CD4-positive, CD25-positive, alpha-beta regulatory T cell (primary cell): ENCODE results near the gene APOO. TPM values are rescaled to one million over a fixed set of nuclear protein-coding genes. Genes with fewer than 3 reads are reported as not detected.

Experiments used
- ATAC-seq, 2 donors: fragments of 150-1000 bp; cut with Tn5 transposase; one replicate each; pipeline ENCODE4 v1.10.0; 2021; ENCODE audit warnings: low read depth in 2 of 2, moderate number of reproducible peaks in 2 of 2, moderate library complexity in 1 of 2
- DNase-seq, 3 donors: peaks; one replicate each; pipeline versions ENCODE4 v3.0.0 to v3.0.0-alpha.2; 2012 to 2022; ENCODE audit warnings: mixed read lengths in 1 of 3
- H3K27ac ChIP-seq: one replicate; pipeline ENCODE4 v1.7.0; 2013; ENCODE audit warnings: mild to moderate bottlenecking, low read length; ENCODE audit not compliant: insufficient read depth, poor library complexity, severe bottlenecking
- H3K27me3 ChIP-seq: one replicate; pipeline ENCODE4 v1.7.0; 2013; ENCODE audit warnings: low read length; ENCODE audit not compliant: control insufficient read depth, insufficient read depth
- H3K36me3 ChIP-seq: one replicate; pipeline ENCODE4 v1.7.0; 2013; ENCODE audit warnings: mild to moderate bottlenecking, low read length, moderate library complexity; ENCODE audit not compliant: control insufficient read depth, insufficient read depth
- H3K4me1 ChIP-seq: 2 replicates; pipeline ENCODE4 v1.7.0; 2013; ENCODE audit warnings: mild to moderate bottlenecking, low read length; ENCODE audit not compliant: insufficient read depth, control insufficient read depth, poor library complexity, severe bottlenecking
- H3K4me3 ChIP-seq: one replicate; pipeline ENCODE4 v1.7.0; 2013; ENCODE audit warnings: low read depth, mild to moderate bottlenecking, low read length, moderate library complexity
- H3K9me3 ChIP-seq, 2 experiments: 1 replicate in 1 of 2; 2 replicates in 1 of 2; pipeline ENCODE4 v1.7.0; 2013; ENCODE audit warnings: low read length in 2 of 2, mild to moderate bottlenecking in 1 of 2, moderate library complexity in 1 of 2; ENCODE audit not compliant: control insufficient read depth in 2 of 2
- H3K27ac Mint-ChIP-seq, 3 donors: one replicate each; pipeline ENCODE4 v1.8.0; 2020 to 2022; ENCODE audit warnings: mild to moderate bottlenecking in 3 of 3, mixed read lengths in 3 of 3, moderate library complexity in 2 of 3
- H3K27me3 Mint-ChIP-seq: one replicate; pipeline ENCODE4 v1.8.0; 2022; ENCODE audit warnings: mild to moderate bottlenecking, mixed read lengths
- H3K36me3 Mint-ChIP-seq: one replicate; pipeline ENCODE4 v1.8.0; 2020; ENCODE audit warnings: mixed read lengths
- H3K4me1 Mint-ChIP-seq, 4 donors: one replicate each; pipeline ENCODE4 v1.8.0; 2020 to 2022; ENCODE audit warnings: mixed read lengths in 4 of 4, mild to moderate bottlenecking in 1 of 4
- H3K4me3 Mint-ChIP-seq, 4 donors: one replicate each; pipeline ENCODE4 v1.8.0; 2020 to 2022; ENCODE audit warnings: mild to moderate bottlenecking in 4 of 4, mixed read lengths in 4 of 4, moderate library complexity in 3 of 4
- H3K9me3 Mint-ChIP-seq, 7 donors: one replicate each; pipeline ENCODE4 v1.8.0; 2020 to 2022; ENCODE audit warnings: mixed read lengths in 7 of 7, mild to moderate bottlenecking in 3 of 7, moderate library complexity in 2 of 7
- polyA plus RNA-seq, 4 donors: library from polyadenylated mRNA; unstranded; fragments of 300-500 nt; fragmentation: Illumina TruSeq; gene quantifications; one replicate each; pipeline ENCODE4 v1.2.3, GENCODE V29; 2021
- total RNA-seq: library from RNA; stranded (reverse); gene quantifications from one replicate; pipeline ENCODE4 v1.2.3, GENCODE V29; 2022

The APOO gene
- total and polyA plus RNA-seq, 5 donors from 2014 or later, result 13.5 to 20.9 (median 14.4) TPM

DNA sequence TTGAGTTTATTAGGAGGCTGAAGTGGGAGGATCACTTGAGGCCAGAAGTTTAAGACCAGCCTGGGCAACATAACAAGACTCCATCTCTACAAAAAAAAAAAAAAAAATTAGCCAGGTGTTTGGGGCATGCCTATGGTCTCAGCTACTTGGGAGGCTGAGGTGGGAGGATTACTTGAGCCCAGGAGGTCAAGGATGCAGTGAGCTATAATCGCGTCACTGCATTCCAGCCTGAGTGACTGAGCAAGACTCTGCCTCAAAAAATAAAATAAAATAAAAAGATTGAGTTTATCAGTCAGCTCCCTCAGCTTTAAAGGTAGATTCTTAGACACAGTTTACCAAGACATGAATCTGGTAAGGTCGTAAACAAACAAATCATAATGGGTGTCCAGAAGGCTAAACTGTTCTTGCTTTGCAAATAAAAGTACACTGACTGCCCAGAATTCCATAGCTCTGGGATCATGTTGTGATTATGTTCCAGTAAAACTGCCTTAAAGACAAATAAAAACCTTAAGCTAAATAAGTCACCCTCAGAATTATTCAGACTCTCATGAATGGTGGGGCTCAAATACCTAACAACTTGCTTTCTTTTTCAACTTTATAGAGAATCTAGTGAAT is 18.7 kb downstream of the APOO start:
- H3K27me3 Mint-ChIP-seq, result no peaks in the 10 kb centered on the region
- H3K9me3 Mint-ChIP-seq, result no peaks in the 10 kb centered on the region
- H3K4me3 Mint-ChIP-seq, result no peak overlapping the region
- Histone ChIP-seq H3K4me3 (no peak overlapping the region), H3K27ac (no peak overlapping the region), H3K36me3 (no peaks in the 10 kb centered on the region), H3K9me3 (no peaks in the 10 kb centered on the region), H3K4me1 (no peaks in the 10 kb centered on the region), H3K27me3 (no peaks in the 10 kb centered on the region)
- ATAC-seq, result no peak
- no peak for DNase-seq
- H3K27ac Mint-ChIP-seq, result no peak overlapping the region
- H3K4me1 Mint-ChIP-seq, result peaks cover 0 to under 1% (median 0%) of the 10 kb centered on the region in 4 donors
- no peaks in the 10 kb centered on the region for H3K36me3 Mint-ChIP-seq

GRCh38 chrX:23887918-23888317 is 19.8 kb downstream of the APOO start:
- ATAC-seq, result no peak
- Mint-ChIP-seq H3K27me3 (no peaks in the 10 kb centered on the region), H3K9me3 (no peaks in the 10 kb centered on the region), H3K4me1 (peaks cover 0 to 6% (median 1%) of the 10 kb centered on the region in 4 donors), H3K4me3 (no peak overlapping the region), H3K36me3 (no peaks in the 10 kb centered on the region), H3K27ac (no peak overlapping the region)
- Histone ChIP-seq H3K4me3 (no peak overlapping the region), H3K27ac (no peak overlapping the region), H3K9me3 (no peaks in the 10 kb centered on the region), H3K36me3 (no peaks in the 10 kb centered on the region), H3K27me3 (no peaks in the 10 kb centered on the region), H3K4me1 (no peaks in the 10 kb centered on the region)
- no peak for DNase-seq

DNA sequence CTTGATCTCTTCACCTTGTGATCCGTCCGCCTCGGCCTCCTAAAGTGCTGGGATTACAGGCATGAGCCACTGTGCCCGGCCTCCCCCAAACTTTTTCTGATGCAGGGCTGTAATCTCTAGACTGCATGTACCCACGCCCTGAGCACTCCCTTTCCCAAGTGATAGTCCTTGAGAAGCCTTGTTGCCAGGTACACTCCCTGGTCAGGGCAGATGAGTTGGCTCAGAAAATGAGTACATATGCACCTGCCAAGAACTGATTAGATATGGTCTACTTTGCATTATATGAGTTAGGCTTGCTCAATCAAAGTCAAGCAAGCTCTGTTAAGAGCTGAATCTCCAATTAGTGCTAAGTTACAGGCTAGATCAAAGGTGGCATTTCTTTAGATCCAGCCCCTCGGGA is 20.3 kb downstream of the APOO start:
- H3K27ac ChIP-seq, result no peak overlapping the region
- Mint-ChIP-seq H3K4me3 (no peak overlapping the region), H3K27me3 (no peaks in the 10 kb centered on the region), H3K9me3 (no peaks in the 10 kb centered on the region), H3K4me1 (peaks cover 0 to 6% (median 1%) of the 10 kb centered on the region in 4 donors), H3K36me3 (no peaks in the 10 kb centered on the region), H3K27ac (no peak overlapping the region)
- H3K4me3 ChIP-seq, result no peak overlapping the region
- H3K9me3 ChIP-seq, result no peaks in the 10 kb centered on the region
- no peaks in the 10 kb centered on the region for H3K36me3 ChIP-seq
- no peaks in the 10 kb centered on the region for H3K27me3 ChIP-seq
- no peaks in the 10 kb centered on the region for H3K4me1 ChIP-seq
- DNase-seq, result no peak
- no peak for ATAC-seq

DNA sequence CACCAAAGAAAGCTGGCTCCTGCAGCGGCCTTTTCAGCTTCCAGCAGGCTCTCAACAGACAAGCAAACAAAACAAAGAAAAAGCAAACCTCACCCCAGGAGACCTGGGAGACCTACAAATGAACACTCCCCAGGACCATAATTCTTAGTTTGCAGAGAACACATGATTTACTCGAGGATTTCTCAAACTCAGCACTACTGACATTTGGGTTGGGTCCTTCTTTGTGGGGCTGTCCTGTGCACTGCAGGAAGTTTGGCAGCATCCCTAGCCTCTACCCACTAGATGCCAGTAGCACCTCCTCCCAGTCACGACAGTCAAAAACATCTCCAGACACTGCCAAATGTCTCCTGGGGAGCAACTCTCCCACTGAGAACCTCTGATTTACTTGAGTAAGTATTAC is 21.9 kb downstream of the APOO start:
- Mint-ChIP-seq H3K4me1 (peaks cover 0 to 6% (median 1%) of the 10 kb centered on the region in 4 donors), H3K27ac (no peak overlapping the region), H3K4me3 (no peak overlapping the region), H3K9me3 (no peaks in the 10 kb centered on the region), H3K27me3 (no peaks in the 10 kb centered on the region), H3K36me3 (no peaks in the 10 kb centered on the region)
- H3K4me1 ChIP-seq, result no peaks in the 10 kb centered on the region
- H3K27me3 ChIP-seq, result no peaks in the 10 kb centered on the region
- no peaks in the 10 kb centered on the region for H3K9me3 ChIP-seq
- no peak for ATAC-seq
- no peak overlapping the region for H3K4me3 ChIP-seq
- no peak for DNase-seq
- no peak overlapping the region for H3K27ac ChIP-seq
- no peaks in the 10 kb centered on the region for H3K36me3 ChIP-seq

DNA sequence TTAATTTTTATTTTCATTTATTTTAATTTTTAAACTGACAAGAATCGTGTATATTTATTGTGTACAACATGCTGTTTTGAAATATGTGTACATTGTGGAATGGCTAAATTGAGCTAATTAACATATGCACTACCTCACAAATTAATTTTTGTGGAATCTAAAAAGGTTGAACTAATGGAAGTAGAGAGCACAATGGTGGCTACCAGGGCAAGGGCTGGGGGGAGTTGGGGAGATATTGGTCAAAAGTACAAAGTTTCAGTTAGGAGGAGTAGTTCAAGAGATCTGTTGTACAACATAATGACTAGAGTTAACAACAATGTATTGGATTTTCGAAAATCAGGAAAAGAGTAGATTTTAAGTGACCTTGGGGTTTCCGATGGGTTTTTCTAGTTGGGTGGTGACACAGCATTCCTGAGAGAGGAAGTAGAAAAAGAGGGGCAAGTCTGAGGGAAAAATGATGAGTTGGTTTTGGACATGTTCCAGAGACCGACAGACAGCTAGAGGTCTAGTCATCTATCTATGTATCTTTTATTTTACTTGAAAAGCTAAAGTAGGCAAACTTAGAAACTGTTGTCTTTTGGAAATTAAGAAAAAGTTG is 23.2 kb downstream of the APOO start:
- no peak overlapping the region for H3K27ac Mint-ChIP-seq
- Histone ChIP-seq H3K27me3 (no peaks in the 10 kb centered on the region), H3K27ac (no peak overlapping the region), H3K4me3 (no peak overlapping the region), H3K4me1 (no peaks in the 10 kb centered on the region), H3K9me3 (no peaks in the 10 kb centered on the region), H3K36me3 (no peaks in the 10 kb centered on the region)
- H3K4me3 Mint-ChIP-seq, result no peak overlapping the region
- DNase-seq, result no peak
- H3K27me3 Mint-ChIP-seq, result no peaks in the 10 kb centered on the region
- no peaks in the 10 kb centered on the region for H3K36me3 Mint-ChIP-seq
- no peaks in the 10 kb centered on the region for H3K9me3 Mint-ChIP-seq
- no peak for ATAC-seq
- peaks cover 0 to 6% (median 1%) of the 10 kb centered on the region in 4 donors for H3K4me1 Mint-ChIP-seq

DNA sequence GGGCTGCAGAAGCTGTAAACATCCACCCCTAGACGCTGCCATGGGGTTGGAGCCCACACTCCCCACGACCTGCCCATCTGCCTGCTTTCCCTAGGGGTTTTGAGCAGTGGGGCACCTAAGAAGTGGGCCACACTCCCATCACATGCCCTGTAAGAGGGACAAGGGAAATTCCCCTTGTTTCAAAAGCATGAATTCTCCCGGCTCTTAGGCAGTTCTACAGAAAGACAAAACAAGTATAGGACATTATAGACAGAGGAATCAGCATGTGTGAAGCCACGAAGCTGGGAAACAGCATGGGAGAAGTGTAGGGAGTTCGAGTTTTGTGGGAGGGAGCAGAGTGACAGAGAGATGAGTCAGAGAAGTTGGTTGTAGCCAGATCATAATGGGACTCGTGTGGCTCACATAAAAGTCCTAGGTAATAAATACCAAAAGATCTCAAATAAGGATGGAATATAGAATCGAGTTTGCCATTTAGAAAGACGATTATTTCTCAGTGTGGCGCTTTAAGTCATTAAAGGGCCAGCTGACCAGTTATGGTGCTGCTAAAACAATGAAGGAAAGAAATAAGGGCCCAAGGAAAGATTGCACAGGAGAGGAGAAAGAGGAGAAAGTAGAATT is 23.9 kb downstream of the APOO start:
- Histone ChIP-seq H3K36me3 (no peaks in the 10 kb centered on the region), H3K4me1 (no peaks in the 10 kb centered on the region), H3K4me3 (no peak overlapping the region), H3K27ac (no peak overlapping the region), H3K27me3 (no peaks in the 10 kb centered on the region), H3K9me3 (no peaks in the 10 kb centered on the region)
- no peaks in the 10 kb centered on the region for H3K36me3 Mint-ChIP-seq
- H3K27me3 Mint-ChIP-seq, result no peaks in the 10 kb centered on the region
- DNase-seq, result no peak
- H3K4me1 Mint-ChIP-seq, result peaks cover 0 to 6% (median 1%) of the 10 kb centered on the region in 4 donors
- no peak for ATAC-seq
- H3K4me3 Mint-ChIP-seq, result no peak overlapping the region
- H3K9me3 Mint-ChIP-seq, result no peaks in the 10 kb centered on the region
- peak overlapping the region in 1 of 3 donors; percentile 31 for H3K27ac Mint-ChIP-seq

GRCh38 chrX:23879380-23880090 is 28.2 kb downstream of the APOO start:
- no peaks in the 10 kb centered on the region for H3K27me3 ChIP-seq
- Mint-ChIP-seq H3K36me3 (no peaks in the 10 kb centered on the region), H3K9me3 (no peaks in the 10 kb centered on the region), H3K4me1 (peaks cover 0 to 6% (median 1%) of the 10 kb centered on the region in 4 donors), H3K4me3 (no peak overlapping the region), H3K27ac (no peak overlapping the region), H3K27me3 (no peaks in the 10 kb centered on the region)
- ATAC-seq (no peak), DNase-seq (no peak)
- H3K4me1 ChIP-seq, result no peaks in the 10 kb centered on the region
- H3K27ac ChIP-seq, result no peak overlapping the region
- no peaks in the 10 kb centered on the region for H3K36me3 ChIP-seq
- no peaks in the 10 kb centered on the region for H3K9me3 ChIP-seq
- no peak overlapping the region for H3K4me3 ChIP-seq
